GM23338 (cell line): Measurements from ENCODE around the gene RAD23B. TPM values are rescaled to one million over a fixed set of nuclear protein-coding genes. Genes with fewer than 3 reads are reported as not detected.

ENCODE experiments used
- ATAC-seq: fragments of 200-7000 bp; cut with Tn5 transposase; 3 replicates; pipeline ENCODE4 v1.9.1; 2020
- DNase-seq: peaks from one replicate; pipeline ENCODE4 v3.0.0-alpha.2; 2015; ENCODE audit warnings: low spot score
- H2AFZ ChIP-seq: fragments of 200-600 bp; sonication (generic); 2 replicates; pipeline ENCODE4 v1.8.0; 2016; ENCODE audit warnings: antibody characterized with exemption, mild to moderate bottlenecking, moderate library complexity
- H3F3A ChIP-seq: fragments of 200-600 bp; sonication (generic); replicated peaks from 2 replicates; pipeline ENCODE4 v1.8.0; 2017; ENCODE audit warnings: antibody characterized with exemption, mixed run types, low read depth
- H3K27ac ChIP-seq: fragments of 200-600 bp; sonication (generic); 2 replicates; pipeline ENCODE4 v1.6.1; 2016; ENCODE audit warnings: low read depth
- H3K27me3 ChIP-seq: fragments of 200-600 bp; sonication (generic); 2 replicates; pipeline ENCODE4 v1.8.0; 2016; ENCODE audit warnings: mild to moderate bottlenecking, mixed run types, moderate library complexity; ENCODE audit not compliant: insufficient read depth
- H3K36me3 ChIP-seq: fragments of 200-600 bp; sonication (generic); 2 replicates; pipeline ENCODE4 v1.8.0; 2016; ENCODE audit warnings: mild to moderate bottlenecking; ENCODE audit not compliant: insufficient read depth
- H3K4me1 ChIP-seq: fragments of 200-600 bp; sonication (generic); 2 replicates; pipeline ENCODE4 v1.8.0; 2016; ENCODE audit warnings: mild to moderate bottlenecking, moderate library complexity; ENCODE audit not compliant: insufficient read depth
- H3K4me2 ChIP-seq: fragments of 200-600 bp; sonication (generic); 2 replicates; pipeline ENCODE4 v1.7.1; 2017; ENCODE audit warnings: mixed run types
- H3K4me3 ChIP-seq: fragments of 200-600 bp; sonication (generic); 2 replicates; pipeline ENCODE4 v1.6.1; 2016; ENCODE audit warnings: mixed run types
- H3K79me2 ChIP-seq: fragments of 200-600 bp; sonication (generic); replicated peaks from 2 replicates; pipeline ENCODE4 v1.8.0; 2017; ENCODE audit warnings: mild to moderate bottlenecking; ENCODE audit not compliant: insufficient read depth
- H3K9me2 ChIP-seq: fragments of 200-600 bp; sonication (generic); 2 replicates; pipeline ENCODE4 v1.8.0; 2017; ENCODE audit not compliant: insufficient read depth
- H4K20me1 ChIP-seq: fragments of 200-600 bp; sonication (generic); replicated peaks from 2 replicates; pipeline ENCODE4 v1.8.0; 2017; ENCODE audit warnings: mild to moderate bottlenecking; ENCODE audit not compliant: insufficient read depth
- H3K27ac Mint-ChIP-seq: 2 replicates; pipeline ENCODE4 v1.8.0; 2020; ENCODE audit warnings: inconsistent platforms, mild to moderate bottlenecking, moderate library complexity, mixed read lengths
- H3K27me3 Mint-ChIP-seq: 3 replicates; pipeline ENCODE4 v1.8.0; 2022; ENCODE audit warnings: low read depth, mild to moderate bottlenecking, moderate library complexity, mixed read lengths, inconsistent platforms; ENCODE audit not compliant: insufficient read depth, poor library complexity
- H3K36me3 Mint-ChIP-seq: 3 replicates; pipeline ENCODE4 v1.8.0; 2021; ENCODE audit warnings: low read depth, mild to moderate bottlenecking, inconsistent platforms, moderate library complexity, mixed read lengths
- H3K4me1 Mint-ChIP-seq: 3 replicates; pipeline ENCODE4 v1.8.0; 2020; ENCODE audit warnings: mild to moderate bottlenecking, inconsistent platforms, mixed read lengths
- H3K4me3 Mint-ChIP-seq: 3 replicates; pipeline ENCODE4 v1.8.0; 2021; ENCODE audit warnings: moderate library complexity, mild to moderate bottlenecking, inconsistent platforms, mixed read lengths
- H3K9me3 Mint-ChIP-seq: 3 replicates; pipeline ENCODE4 v1.8.0; 2020; ENCODE audit warnings: moderate library complexity, mild to moderate bottlenecking, inconsistent platforms, mixed read lengths
- CREB1 ChIP-seq: fragments of 250-450 bp; sonication (Bioruptor Pico); IDR thresholded peaks from 2 replicates; pipeline ENCODE4 v1.5.0; 2020; ENCODE audit warnings: low read depth, mild to moderate bottlenecking, moderate library complexity
- CTCF ChIP-seq, 2 experiments: fragments of 200-600 bp in 1 of 2; sonication (generic) in 1 of 2; conservative IDR thresholded peaks; 2 replicates each; pipeline versions ENCODE4 v1.5.1 to v1.6.1; 2016 to 2017; ENCODE audit warnings: antibody characterized with exemption in 2 of 2, low read depth in 2 of 2, mild to moderate bottlenecking in 2 of 2, moderate library complexity in 1 of 2
- ETS1 ChIP-seq: IDR thresholded peaks from 2 replicates; pipeline ENCODE4 v1.6.1; 2016; ENCODE audit warnings: antibody characterized with exemption
- EZH2 ChIP-seq: fragments of 200-600 bp; sonication (generic); IDR thresholded peaks from one replicate; pipeline ENCODE4 v1.8.0; 2017; ENCODE audit warnings: antibody characterized with exemption, mild to moderate bottlenecking, low read depth; ENCODE audit not compliant: unreplicated experiment
- EZH2phosphoT487 ChIP-seq: fragments of 200-600 bp; sonication (generic); IDR thresholded peaks from one replicate; pipeline ENCODE4 v1.8.1; 2018; ENCODE audit warnings: antibody characterized with exemption; ENCODE audit not compliant: unreplicated experiment
- JUNB ChIP-seq: IDR thresholded peaks from one replicate; pipeline ENCODE4 v1.6.1; 2016; ENCODE audit warnings: antibody characterized with exemption; ENCODE audit not compliant: unreplicated experiment
- NANOG ChIP-seq: IDR thresholded peaks from 2 replicates; pipeline ENCODE4 v1.6.1; 2016; ENCODE audit warnings: antibody characterized with exemption, borderline replicate concordance
- POLR2AphosphoS5 ChIP-seq: IDR thresholded peaks from 2 replicates; pipeline ENCODE4 v1.6.1; 2016; ENCODE audit warnings: antibody characterized with exemption, low read depth
- REST ChIP-seq: IDR thresholded peaks from one replicate; pipeline ENCODE4 v1.6.1; 2018; ENCODE audit warnings: antibody characterized with exemption; ENCODE audit not compliant: unreplicated experiment
- STAT1 ChIP-seq: IDR thresholded peaks from one replicate; pipeline ENCODE4 v1.6.1; 2016; ENCODE audit warnings: antibody characterized with exemption; ENCODE audit not compliant: unreplicated experiment
- ZNF114 ChIP-seq: fragments of 250-450 bp; sonication (Bioruptor Pico); IDR thresholded peaks from 2 replicates; pipeline ENCODE4 v1.5.0; 2020; ENCODE audit warnings: mild to moderate bottlenecking, moderate library complexity
- ZNF331 ChIP-seq: fragments of 250-450 bp; sonication (Bioruptor Pico); IDR thresholded peaks from 2 replicates; pipeline ENCODE4 v1.5.0; 2020; ENCODE audit warnings: low read depth, mild to moderate bottlenecking, moderate library complexity
- ZNF462 ChIP-seq: fragments of 250-450 bp; sonication (Bioruptor Pico); IDR thresholded peaks from 2 replicates; pipeline ENCODE4 v1.5.0; 2020; ENCODE audit warnings: mild to moderate bottlenecking, moderate library complexity
- polyA plus RNA-seq: library from polyadenylated mRNA; unstranded; fragments of >200 nt; fragmentation: Nextera tagmentation; extraction: Ambion mirVana; gene quantifications from 2 replicates; pipeline ENCODE4 v1.2.1, GENCODE V29; 2016
- total RNA-seq: library from RNA; depleted of rRNA; stranded (reverse); fragments of >200 nt; shearing (Covaris generic); gene quantifications from 2 replicates; pipeline ENCODE4 v1.2.3, GENCODE V29; 2014

RAD23B gene
- total and polyA plus RNA-seq, 2 experiments from 2014 or later = 31.1 to 137 TPM

- TF ChIP-seq CTCF (conservative IDR thresholded peaks at IDR 0.05; ENCODE audit: low read depth in 2 of 2) = no peak
- no peak for TF ChIP-seq EZH2phosphoT487
- TF ChIP-seq NANOG = no peak
- no peak for TF ChIP-seq ZNF114 (CRISPR knock-in tag)
- no peak for TF ChIP-seq JUNB
- TF ChIP-seq STAT1 = no peak
- TF ChIP-seq EZH2 = no peak
- TF ChIP-seq POLR2AphosphoS5 = no peak
- no peak for TF ChIP-seq ETS1
- TF ChIP-seq ZNF331 (CRISPR knock-in tag) = no peak
- TF ChIP-seq ZNF462 (CRISPR knock-in tag) = no peak
- no peak for TF ChIP-seq CREB1
- no peak for TF ChIP-seq REST
- H3K4me2 ChIP-seq = no peak overlapping the region
- H3K9me2 ChIP-seq = no peaks in the 10 kb centered on the region
- peaks cover 100% of the 10 kb centered on the region for H3K79me2 ChIP-seq
- Mint-ChIP-seq H3K4me3 (no peak overlapping the region), H3K27me3 (peaks cover 2% of the 10 kb centered on the region), H3K4me1 (peaks cover 44% of the 10 kb centered on the region), H3K36me3 (peaks cover 4% of the 10 kb centered on the region; the same call in 2 of the 3 replicates), H3K27ac (no peak overlapping the region; the same call in 1 of the 2 replicates), H3K9me3 (no peaks in the 10 kb centered on the region)
- DNase-seq (no peak), ATAC-seq (no peak)
- no peak overlapping the region for H2AFZ ChIP-seq
- no peaks in the 10 kb centered on the region for H3K27me3 ChIP-seq
- H3K27ac ChIP-seq = no peak overlapping the region
- no peaks in the 10 kb centered on the region for H3F3A ChIP-seq
- H3K36me3 ChIP-seq = peaks cover 8% of the 10 kb centered on the region; the same call in 1 of the 2 replicates
- H3K4me3 ChIP-seq = no peak overlapping the region
- peaks cover 46% of the 10 kb centered on the region for H3K4me1 ChIP-seq
- peaks cover 79% of the 10 kb centered on the region for H4K20me1 ChIP-seq
Observed at GRCh38 chr9:107295995-107296394, 12.9 kb downstream of the RAD23B start.
